Spleen (tissue), 13 donors: ENCODE measurements around the gene GBE1. TPM values are rescaled to one million over a fixed set of nuclear protein-coding genes. Genes with fewer than 3 reads are reported as not detected.

Experiments
- DNase-seq: peaks from one replicate; pipeline ENCODE4 v3.0.0-alpha.2; 2020
- H3K27ac ChIP-seq, 8 donors: fragments of 200-600 bp; sonication (generic) in 7 of 8; 1 replicate in 4 of 8; 2 replicates in 4 of 8; pipeline versions ENCODE4 v1.5.0 to v1.8.0; 2016 to 2021; ENCODE audit warnings: inconsistent platforms in 4 of 8, mild to moderate bottlenecking in 4 of 8, moderate library complexity in 1 of 8
- H3K27me3 ChIP-seq, 7 donors: fragments of 200-600 bp; sonication (generic) in 6 of 7; replicated peaks in 1 of 7; 1 replicate in 4 of 7; 2 replicates in 3 of 7; pipeline versions ENCODE4 v1.5.0 to v1.8.0; 2016 to 2021; ENCODE audit warnings: inconsistent platforms in 3 of 7, mild to moderate bottlenecking in 1 of 7
- H3K36me3 ChIP-seq, 6 donors: fragments of 200-600 bp; sonication (generic) in 5 of 6; 1 replicate in 4 of 6; 2 replicates in 2 of 6; pipeline versions ENCODE4 v1.5.0 to v1.8.0; 2016 to 2021; ENCODE audit warnings: inconsistent platforms in 2 of 6
- H3K4me1 ChIP-seq, 6 donors: fragments of 200-600 bp; sonication (generic) in 5 of 6; 1 replicate in 3 of 6; 2 replicates in 3 of 6; pipeline versions ENCODE4 v1.5.0 to v1.8.0; 2016 to 2021; ENCODE audit warnings: inconsistent platforms in 3 of 6
- H3K4me3 ChIP-seq, 8 donors: fragments of 200-600 bp; sonication (generic) in 7 of 8; 1 replicate in 4 of 8; 2 replicates in 4 of 8; pipeline versions ENCODE4 v1.5.0 to v1.8.0; 2016 to 2021; ENCODE audit warnings: inconsistent platforms in 4 of 8, mild to moderate bottlenecking in 4 of 8, moderate library complexity in 2 of 8
- H3K9me3 ChIP-seq, 8 donors: fragments of 200-600 bp; sonication (generic) in 7 of 8; 1 replicate in 4 of 8; 2 replicates in 4 of 8; pipeline versions ENCODE4 v1.5.0 to v1.8.0; 2016 to 2021; ENCODE audit warnings: inconsistent platforms in 4 of 8
- CTCF ChIP-seq, 11 experiments: fragments of 200-600 bp in 7 of 11; fragments of 450-650 bp in 4 of 11; sonication (generic) in 4 of 11; IDR thresholded peaks in 8 of 11; conservative IDR thresholded peaks in 3 of 11; 1 replicate in 7 of 11; 2 replicates in 4 of 11; pipeline versions ENCODE4 v1.4.0 to v1.8.0; 2016 to 2021; ENCODE audit warnings: antibody characterized with exemption in 11 of 11, inconsistent platforms in 4 of 11, mild to moderate bottlenecking in 1 of 11
- POLR2A ChIP-seq, 3 donors: fragments of 450-650 bp; IDR thresholded peaks; one replicate each; pipeline ENCODE4 v1.5.1; 2017; ENCODE audit warnings: antibody characterized with exemption in 3 of 3, mild to moderate bottlenecking in 1 of 3
- POLR2AphosphoS5 ChIP-seq, 3 donors: sonication (generic); formaldehyde crosslinking; IDR thresholded peaks; one replicate each; pipeline ENCODE4 v1.5.1; 2017; ENCODE audit warnings: antibody characterized with exemption in 3 of 3
- WGBS, 5 donors: extraction: QIAGEN DNeasy Blood & Tissue Kit in 3 of 5; methylation state at CpG; one replicate each; pipeline versions ENCODE4 v1.1.5 to v1.1.7; 2013 to 2018; 5-methylcytosine and 5-hydroxymethylcytosine counted together
- intact Hi-C: fragments of 100-400 bp; cut with DNase I; formaldehyde crosslinking; loops from one replicate; pipeline ENCODE4 v1.15.0; 2023; ENCODE audit warnings: low total_unique reads
- long read RNA-seq, 2 donors: transcript quantifications; one replicate each; lab custom pipeline, GENCODE V29; 2026
- polyA plus RNA-seq, 3 donors: library from polyadenylated mRNA; stranded (reverse); fragments of 200-250 nt; gene quantifications; one replicate each; pipeline ENCODE4 v1.2.1, GENCODE V29; 2013
- total RNA-seq, 7 donors: library from RNA; depleted of rRNA in 3 of 7; stranded (reverse); fragments of >200 nt in 3 of 7; fragmentation: NEBNext Ultra II Directional in 4 of 7; extraction: Animal tissue kit (Norgen Biotek cat#: 25700) in 4 of 7; gene quantifications; one replicate each; pipeline versions ENCODE4 v1.1.0 to v1.2.1, GENCODE V29; 2016 to 2021
- donor health status: healthy with polysubstance abuse.
- donor health status: DM: no; HTN: no; CAD: no; lungs with moderate emphysema.
- donor health status: DM: no; HTN: no; CAD: no.
- donor health status: Bipolar disorder and iron deficiency.
- donor health status: healthy.
- donor health status: DM: no; HTN: no; CAD: no.
- donor health status: DM: yes; HTN: yes; CAD: no.

Gene GBE1
- 10 to 100 TPM; 14.3 to 34.3 (median 22.9) TPM for total RNA-seq
- 1 to 10 TPM; 5.0 to 8.8 (median 6.0) TPM for polyA plus RNA-seq
- long read RNA-seq, donor 1, partial matches to known transcripts: 5 of 7 reads
- long read RNA-seq, donor 1, other reads (novel, unspliced or antisense): 0 of 7 reads
- long read RNA-seq, donor 2, partial matches to known transcripts: 5 of 8 reads
- long read RNA-seq, donor 2, other reads (novel, unspliced or antisense): 0 of 8 reads

DNA sequence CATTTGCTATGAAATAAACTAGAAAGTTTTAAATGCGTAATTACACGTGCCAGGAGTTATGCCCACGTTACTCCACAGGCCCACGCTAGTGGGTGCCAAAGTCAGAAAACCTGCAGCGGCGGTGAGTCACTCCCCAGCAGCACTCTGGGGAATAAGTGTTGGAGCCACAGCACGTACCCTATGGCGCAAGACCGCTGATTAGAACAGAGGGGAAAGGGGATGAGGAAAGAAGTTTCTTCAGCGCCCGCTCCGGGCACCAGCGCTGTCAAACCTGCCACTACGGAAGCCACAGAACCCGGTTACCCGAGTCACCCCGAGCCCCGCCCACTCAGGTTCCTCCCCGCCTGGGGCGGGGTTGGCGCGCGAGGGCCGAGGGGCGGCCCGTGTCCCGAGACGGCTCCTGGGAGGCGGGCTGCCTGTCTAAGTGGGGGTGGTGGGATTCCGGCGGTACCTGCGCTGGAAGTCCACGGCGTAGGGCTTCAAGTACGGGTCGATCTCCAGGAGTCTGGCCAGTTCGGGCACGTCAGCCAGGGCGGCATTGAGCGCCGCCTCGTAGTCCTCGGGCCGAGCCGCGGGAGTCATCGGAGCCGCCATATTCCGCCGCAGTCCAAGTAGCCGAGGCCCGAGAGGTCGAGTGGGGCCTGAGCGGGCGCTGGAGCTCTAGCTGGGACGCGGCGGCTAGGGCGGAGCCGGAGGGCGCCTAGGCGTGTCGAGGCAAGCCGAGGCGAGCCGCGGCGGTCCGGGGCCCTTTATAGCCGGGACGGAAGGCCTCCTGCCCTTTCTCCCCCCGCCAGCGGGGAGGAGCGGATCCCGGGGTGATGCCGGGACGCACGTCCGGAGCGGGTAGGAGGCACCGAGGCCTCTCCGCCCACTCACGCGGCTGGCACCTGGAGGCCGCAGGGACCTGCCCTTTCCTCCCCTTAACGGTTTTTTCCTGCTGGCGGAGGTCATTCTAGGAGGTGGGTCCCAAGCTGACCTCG is at the start of gene GBE1:
Gene GBE1 (minus strand): TSS at position 722 of the 980 bp plus-strand sequence. CDS start 128 bp downstream, at position 594.
- WGBS, 5 donors: 0% methylated on average over 23 to 88 of the region's 88 CpGs
- Histone ChIP-seq H3K4me1 (peaks cover 16 to 49% (median 24%) of the 10 kb centered on the region in 6 donors), H3K27ac (peak within 1 kb of the TSS; percentile 94 to 100 (median 99)), H3K9me3 (no peaks in the 10 kb centered on the region), H3K36me3 (peaks cover 0 to 8% (median 0%) of the 10 kb centered on the region in 6 donors), H3K27me3 (no peaks in the 10 kb centered on the region), H3K4me3 (peak within 1 kb of the TSS; percentile 16 to 74 (median 60))
- DNase-seq: peak; percentile 99
- TF ChIP-seq CTCF (IDR thresholded peaks at IDR 0.05 in 8 of 11, conservative IDR thresholded peaks at IDR 0.05 in 3 of 11) (peak in 5 of 11 experiments; percentile 15 to 59 (median 49)), POLR2A (IDR thresholded peaks at IDR 0.05) (peak in 1 of 3 donors; percentile 48), POLR2AphosphoS5 (IDR thresholded peaks at IDR 0.05) (peak; percentile 90 to 95 (median 92))
- intact Hi-C loops: no loop called here

DNA sequence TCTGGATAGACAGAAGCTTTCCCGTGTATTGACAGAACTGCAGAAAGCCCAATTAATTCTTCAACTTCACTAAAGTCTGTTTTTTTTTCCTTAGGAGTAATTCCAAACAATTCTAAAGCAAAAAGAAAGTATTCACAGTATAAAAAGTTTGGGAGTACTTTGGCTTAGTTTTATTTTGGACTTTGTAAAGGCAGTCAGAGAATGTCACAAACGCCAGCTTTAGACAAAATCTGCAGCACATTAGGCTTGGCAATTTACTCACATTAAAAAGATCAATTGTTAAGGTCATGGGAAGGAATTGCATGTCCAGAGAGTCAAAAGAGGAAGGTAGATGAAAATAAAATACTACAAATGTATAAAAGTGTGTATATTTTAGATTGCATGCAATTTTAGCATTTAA is 47.5 kb upstream of the GBE1 start:
- H3K36me3 ChIP-seq: no peaks in the 10 kb centered on the region
- H3K27me3 ChIP-seq: no peaks in the 10 kb centered on the region
- H3K27ac ChIP-seq: no peak overlapping the region
- DNase-seq: no peak
- TF ChIP-seq CTCF (IDR thresholded peaks at IDR 0.05 in 8 of 11, conservative IDR thresholded peaks at IDR 0.05 in 3 of 11): no peak
- no peak for TF ChIP-seq POLR2A (IDR thresholded peaks at IDR 0.05)
- no peak for TF ChIP-seq POLR2AphosphoS5 (IDR thresholded peaks at IDR 0.05)
- peaks cover 0 to 5% (median 0%) of the 10 kb centered on the region in 8 donors for H3K9me3 ChIP-seq
- WGBS, 5 donors: 66 to 85% (median 82%) methylated on average over 2 of the region's 2 CpGs
- no peaks in the 10 kb centered on the region for H3K4me1 ChIP-seq
- no peak overlapping the region for H3K4me3 ChIP-seq
- intact Hi-C loops: no loop called here

DNA sequence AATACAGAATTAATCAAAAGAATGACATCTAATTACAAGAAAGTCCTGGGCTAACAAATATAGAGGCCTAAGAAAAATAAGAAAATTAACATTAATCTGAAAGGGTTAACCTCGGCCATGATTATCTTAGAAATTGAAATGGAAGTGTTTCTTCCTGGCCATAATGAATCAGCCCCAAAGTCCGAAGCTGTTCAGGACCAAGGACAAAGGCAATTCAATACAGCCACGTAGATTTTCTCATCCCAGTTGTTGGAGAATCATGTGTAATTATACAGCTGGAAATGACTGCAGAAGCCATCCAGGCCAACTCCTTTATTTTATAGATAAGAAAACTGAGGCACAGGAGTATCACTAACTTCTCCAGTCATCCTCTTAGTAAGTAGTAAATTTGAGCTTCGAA is 38.0 kb upstream of the GBE1 start:
- Histone ChIP-seq H3K27me3 (no peaks in the 10 kb centered on the region), H3K9me3 (peaks cover 0 to 2% (median 0%) of the 10 kb centered on the region in 8 donors), H3K27ac (no peak overlapping the region), H3K36me3 (no peaks in the 10 kb centered on the region), H3K4me3 (no peak overlapping the region), H3K4me1 (no peaks in the 10 kb centered on the region)
- intact Hi-C loops: no loop called here
- 58 to 74% (median 63%) methylated on average over 4 of the region's 4 CpGs for WGBS, 5 donors
- DNase-seq: no peak
- no peak for TF ChIP-seq POLR2AphosphoS5 (IDR thresholded peaks at IDR 0.05)
- no peak for TF ChIP-seq CTCF (IDR thresholded peaks at IDR 0.05 in 8 of 11, conservative IDR thresholded peaks at IDR 0.05 in 3 of 11)
- TF ChIP-seq POLR2A (IDR thresholded peaks at IDR 0.05): no peak

DNA sequence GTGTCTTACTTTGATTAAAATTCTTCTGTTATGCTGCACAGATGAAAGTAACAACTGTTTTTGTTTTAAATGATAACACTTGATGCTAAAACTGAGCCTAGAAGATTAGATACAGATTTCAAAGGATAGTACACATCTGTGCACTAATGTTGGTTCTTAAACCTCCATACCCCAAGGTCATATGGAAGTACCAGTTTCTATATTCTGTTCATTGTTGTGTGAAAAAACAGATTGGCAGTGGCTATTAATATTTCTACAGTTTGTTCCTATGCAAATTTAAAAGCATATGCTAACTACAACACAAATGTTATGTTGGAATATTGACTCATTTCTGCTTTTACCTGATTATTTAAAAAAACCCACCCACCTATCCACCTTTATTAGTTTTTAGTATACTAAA is 32.0 kb upstream of the GBE1 start:
- Histone ChIP-seq H3K27me3 (no peaks in the 10 kb centered on the region), H3K27ac (no peak overlapping the region), H3K9me3 (peaks cover 0 to 2% (median 0%) of the 10 kb centered on the region in 8 donors), H3K36me3 (no peaks in the 10 kb centered on the region), H3K4me1 (peaks cover 0 to 11% (median 8%) of the 10 kb centered on the region in 6 donors), H3K4me3 (no peak overlapping the region)
- DNase-seq: no peak
- intact Hi-C loops: no loop called here
- TF ChIP-seq POLR2AphosphoS5 (IDR thresholded peaks at IDR 0.05): no peak
- TF ChIP-seq POLR2A (IDR thresholded peaks at IDR 0.05): no peak
- TF ChIP-seq CTCF (IDR thresholded peaks at IDR 0.05 in 8 of 11, conservative IDR thresholded peaks at IDR 0.05 in 3 of 11): no peak
